Measurements from ENCODE around the gene RGS19.

GRCh38 chr20:64105846-64106434, 26.6 kb upstream of the RGS19 start:
- TF ChIP-seq, protein P1, sequence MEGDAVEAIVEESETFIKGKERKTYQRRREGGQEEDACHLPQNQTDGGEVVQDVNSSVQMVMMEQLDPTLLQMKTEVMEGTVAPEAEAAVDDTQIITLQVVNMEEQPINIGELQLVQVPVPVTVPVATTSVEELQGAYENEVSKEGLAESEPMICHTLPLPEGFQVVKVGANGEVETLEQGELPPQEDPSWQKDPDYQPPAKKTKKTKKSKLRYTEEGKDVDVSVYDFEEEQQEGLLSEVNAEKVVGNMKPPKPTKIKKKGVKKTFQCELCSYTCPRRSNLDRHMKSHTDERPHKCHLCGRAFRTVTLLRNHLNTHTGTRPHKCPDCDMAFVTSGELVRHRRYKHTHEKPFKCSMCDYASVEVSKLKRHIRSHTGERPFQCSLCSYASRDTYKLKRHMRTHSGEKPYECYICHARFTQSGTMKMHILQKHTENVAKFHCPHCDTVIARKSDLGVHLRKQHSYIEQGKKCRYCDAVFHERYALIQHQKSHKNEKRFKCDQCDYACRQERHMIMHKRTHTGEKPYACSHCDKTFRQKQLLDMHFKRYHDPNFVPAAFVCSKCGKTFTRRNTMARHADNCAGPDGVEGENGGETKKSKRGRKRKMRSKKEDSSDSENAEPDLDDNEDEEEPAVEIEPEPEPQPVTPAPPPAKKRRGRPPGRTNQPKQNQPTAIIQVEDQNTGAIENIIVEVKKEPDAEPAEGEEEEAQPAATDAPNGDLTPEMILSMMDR (optimal IDR thresholded peaks at IDR 0.05 in 1 of 3, IDR thresholded peaks at IDR 0.05 in 1 of 3, conservative IDR thresholded peaks at IDR 0.05 in 1 of 3; ENCODE audit: extremely low read depth in 1 of 3, insufficient read depth in 2 of 3, low read length in 3 of 3), result no peak
- no peak for TF ChIP-seq EZH2 (IDR thresholded peaks at IDR 0.05; ENCODE audit: low read length)
